Measurements from ENCODE around the gene RIOX2.

Gene RIOX2

DNA sequence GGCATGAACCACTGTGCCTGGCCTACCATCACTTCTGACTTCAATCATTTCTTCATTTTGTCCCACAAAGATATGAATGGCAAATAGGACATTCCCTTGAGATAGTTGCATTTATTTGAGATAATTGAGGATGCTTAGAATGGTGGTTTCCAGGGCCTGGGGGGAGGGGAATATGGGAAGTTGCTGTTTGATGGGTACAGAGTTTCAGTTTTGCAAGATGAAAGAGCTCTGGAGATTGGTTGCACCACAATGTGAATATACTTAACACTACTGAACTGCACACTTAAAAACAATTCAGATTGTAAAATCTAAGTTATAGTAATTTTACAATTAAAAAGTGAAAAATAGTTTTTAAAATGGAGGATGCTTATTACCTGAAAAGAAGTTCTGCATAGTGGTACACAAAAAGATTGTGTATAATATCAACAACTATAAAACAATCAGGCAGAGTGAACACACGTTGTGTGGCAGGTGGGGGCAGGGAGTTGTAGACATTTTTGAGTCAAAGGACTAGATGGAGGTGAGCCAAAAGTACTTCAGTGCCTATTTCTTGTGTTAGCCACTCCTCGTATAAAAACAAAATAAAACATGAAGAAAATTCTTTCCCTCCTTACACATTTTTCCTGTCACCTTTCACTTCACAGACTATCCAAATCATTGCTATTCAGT, 18.5 kb upstream of the RIOX2 start:
- no peak for DNase-seq (ENCODE audit: low read depth)

DNA sequence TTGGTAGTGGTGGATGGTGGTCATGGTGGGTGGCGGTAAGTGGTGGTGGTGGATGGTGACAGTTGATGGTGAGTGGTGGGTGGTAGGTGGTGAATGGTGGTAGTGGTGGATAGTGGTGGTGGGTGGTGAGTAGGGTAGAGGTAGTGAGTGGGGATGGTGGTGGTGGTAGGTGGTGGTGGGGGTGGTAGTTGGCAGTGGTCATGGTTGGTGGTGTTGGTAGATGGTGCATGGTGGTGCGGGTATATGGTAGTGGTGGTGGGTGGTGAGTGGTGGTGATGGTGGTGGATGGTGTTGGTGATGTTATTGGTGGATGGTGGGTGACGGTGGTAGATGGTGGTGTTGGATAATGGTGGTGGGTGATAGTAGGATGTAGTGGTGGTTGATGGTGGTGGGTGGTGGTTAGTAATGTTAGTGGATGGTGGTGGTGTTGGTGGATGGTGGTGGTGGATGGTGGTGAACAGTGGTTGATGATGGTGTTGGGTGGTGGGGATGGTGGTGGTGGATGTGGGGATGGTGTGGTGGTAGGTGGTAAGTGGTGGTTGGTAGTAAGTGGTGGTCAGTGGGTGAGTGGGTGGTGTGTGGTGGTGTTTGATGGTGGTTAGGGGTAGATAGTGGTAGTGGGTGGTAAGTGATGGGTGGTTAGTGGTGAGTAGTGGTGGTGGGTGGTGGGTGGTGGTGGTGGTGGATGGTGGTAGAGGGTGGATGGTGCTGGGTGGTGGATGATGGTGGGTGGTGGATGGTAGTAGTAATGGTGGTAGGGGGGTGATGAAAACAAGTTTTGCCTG, 16.7 kb upstream of the RIOX2 start:
- DNase-seq (ENCODE audit: low read depth) = no peak

DNA sequence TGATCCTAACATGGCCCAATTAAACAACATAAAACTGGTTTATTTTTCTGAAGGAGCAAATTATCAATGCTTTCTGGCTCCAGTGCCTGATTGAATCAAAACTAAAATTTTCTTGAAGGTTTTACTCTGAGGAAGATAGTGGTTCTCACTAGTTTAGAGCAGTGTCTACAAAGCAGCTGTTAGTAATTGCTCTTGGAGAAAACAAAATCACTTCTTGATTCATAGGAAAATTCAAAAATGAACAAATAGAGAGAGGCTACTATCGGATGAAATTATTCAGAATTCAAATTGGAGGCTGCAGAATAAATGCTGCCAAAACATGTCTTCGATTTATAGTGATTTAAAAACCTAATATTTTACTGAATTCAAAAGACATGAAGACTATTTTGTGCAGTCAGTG, 15.1 kb upstream of the RIOX2 start:
- DNase-seq (ENCODE audit: low read depth) = no peak

DNA sequence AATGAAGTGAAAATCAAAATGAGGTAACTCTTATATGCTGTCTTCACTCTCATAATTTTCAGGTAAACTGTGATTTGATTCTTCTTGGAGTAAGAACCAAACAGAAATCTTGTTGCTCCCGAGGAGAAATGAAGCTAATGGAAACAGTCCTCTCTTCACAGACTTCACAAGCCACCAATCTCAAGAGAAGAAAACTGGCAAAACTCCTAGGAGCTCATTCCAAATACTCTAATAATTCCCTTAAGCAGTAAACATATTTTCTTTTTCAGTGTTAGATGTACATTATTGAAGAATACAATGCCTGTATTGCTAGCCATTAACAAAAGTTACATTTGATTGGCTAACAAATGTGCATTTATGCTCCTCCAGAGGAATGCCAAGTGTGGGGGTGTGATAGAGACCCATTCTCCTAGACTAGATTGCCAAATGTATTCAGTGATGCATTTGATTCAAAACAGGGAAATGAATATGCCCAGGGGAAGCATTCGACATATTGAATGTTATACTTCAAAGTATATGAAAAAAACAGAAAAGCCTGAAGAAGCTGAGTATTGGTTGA, 11.8 kb upstream of the RIOX2 start:
- no peak for DNase-seq (ENCODE audit: low read depth)

DNA sequence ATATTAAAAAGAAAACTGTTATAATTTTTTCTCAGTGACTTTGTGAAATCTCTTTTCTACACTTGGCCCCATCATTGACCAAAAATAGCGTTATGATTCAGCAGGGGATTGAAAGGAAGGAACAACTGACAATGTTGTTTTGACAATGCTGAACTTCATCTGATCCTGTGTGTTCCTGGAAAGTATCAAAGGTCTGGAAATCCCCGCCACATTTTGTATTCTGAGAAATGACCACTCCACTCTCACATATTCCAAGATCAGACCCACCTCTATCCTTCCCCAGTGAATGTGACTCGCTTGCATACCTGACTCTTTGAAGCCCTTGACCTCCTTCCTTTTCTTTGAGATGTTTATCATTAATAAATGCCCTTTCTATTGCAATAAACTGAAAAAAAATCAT, 9.7 kb upstream of the RIOX2 start:
- no peak for DNase-seq (ENCODE audit: low read depth)

DNA sequence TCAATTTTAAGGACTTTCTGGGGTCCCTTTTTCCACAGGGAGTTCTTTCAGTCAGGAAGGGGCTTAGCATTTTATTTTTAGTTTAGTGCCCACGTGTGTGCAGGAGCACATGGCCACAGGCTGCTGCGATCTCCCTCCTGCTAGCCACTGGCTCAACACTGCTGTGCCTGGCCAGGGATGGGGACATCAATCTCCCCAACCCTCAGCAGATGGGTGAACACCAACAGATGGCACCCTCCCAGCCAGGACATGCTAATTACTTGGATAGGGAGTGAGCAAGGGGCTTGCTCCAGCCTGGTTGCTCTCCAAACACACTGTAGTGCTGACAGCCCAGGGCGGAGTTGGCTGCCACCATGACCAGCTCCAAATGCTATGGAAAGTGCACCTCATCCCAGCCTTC, 7.4 kb upstream of the RIOX2 start:
- no peak for DNase-seq (ENCODE audit: low read depth)

DNA sequence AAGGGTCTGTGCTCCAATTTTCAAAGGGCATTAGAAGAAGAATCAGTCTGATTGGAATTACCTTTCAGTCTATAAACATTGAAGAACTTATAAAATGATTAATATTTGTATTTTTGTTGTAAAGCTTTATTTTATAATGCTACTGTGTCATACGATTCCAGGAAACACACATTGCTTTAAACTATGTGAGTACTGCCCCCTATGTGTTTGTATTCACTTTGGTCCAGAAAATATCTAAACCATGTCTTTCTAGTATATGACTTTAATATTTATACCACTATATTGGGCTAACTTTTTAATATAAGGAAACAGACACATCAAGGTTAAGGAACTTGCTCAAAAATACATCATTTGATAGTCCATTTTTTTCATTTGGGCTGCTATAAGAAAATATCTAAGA, 3.2 kb upstream of the RIOX2 start:
- no peak for DNase-seq (ENCODE audit: low read depth)

DNA sequence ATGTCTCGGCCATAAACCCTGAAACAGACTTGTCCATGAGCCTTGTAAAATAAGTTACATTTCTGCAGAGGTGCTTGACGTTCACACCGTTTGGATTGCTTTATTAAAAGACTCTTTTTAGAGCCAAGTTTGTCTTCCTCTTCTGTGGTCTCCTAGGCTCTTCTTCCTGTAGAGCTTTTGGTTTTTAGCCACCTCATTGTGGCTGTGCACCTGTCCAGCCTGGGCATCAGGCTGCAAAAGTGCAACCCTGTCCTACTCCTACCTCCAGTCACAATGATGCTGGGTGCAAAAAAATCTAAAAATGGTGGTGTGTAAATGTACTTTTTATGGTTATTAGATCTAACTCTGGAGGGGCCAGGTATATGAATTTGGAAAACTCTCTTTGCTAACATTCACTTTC, 2.8 kb upstream of the RIOX2 start:
- no peak for DNase-seq (ENCODE audit: low read depth)

DNA sequence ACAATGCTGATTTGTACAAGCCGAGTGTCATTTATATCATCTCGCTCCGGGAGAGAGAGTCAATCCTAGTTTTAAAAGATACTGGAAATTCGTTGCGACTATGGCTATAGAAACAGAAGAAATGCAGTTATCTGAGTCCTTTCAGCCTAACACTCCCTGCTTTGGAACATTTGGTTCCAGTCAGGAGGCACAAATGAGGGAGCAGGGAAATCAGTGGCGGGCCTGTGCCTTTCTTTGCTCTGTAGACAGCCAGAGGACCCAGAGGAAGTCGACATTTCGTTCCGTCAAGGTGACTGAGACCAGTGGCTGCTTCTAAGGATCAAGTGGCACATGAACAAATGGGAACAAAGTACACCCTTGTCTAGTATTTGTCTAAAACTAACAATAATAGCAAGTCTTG, 745 bp upstream of the RIOX2 start:
- no peak for DNase-seq (ENCODE audit: low read depth)

DNA sequence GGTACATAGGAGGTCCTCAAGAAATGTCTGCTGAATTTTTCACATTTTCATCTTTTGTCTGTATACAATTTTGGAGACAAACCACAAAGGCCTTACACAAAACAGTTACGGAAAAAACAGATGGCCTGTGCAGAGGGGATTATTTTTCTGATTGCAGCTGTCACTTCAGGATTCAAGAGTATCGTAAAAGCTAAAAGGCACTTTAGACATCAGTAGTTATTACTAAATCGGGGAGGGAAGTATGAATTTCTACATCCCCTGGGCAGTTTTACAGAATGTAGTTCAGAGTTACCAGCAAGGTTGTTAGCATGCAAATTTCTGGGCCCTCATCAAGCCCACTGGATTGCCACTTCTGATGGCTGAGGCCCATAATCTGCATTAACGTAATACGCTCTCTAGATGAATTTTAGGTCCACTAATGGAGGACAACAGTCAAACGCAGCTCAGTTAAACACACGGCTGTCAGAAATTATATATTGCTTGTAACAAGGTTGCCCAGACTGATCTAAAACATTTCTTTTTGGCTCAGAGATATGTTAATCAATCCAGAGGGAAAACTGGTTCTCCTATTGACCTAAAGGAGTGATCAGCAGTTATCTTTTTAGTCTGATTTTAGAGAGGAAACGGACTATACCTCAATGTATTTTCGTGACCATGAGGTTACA, 1.1 kb downstream of the RIOX2 start:
- DNase-seq (ENCODE audit: low read depth) = no peak

DNA sequence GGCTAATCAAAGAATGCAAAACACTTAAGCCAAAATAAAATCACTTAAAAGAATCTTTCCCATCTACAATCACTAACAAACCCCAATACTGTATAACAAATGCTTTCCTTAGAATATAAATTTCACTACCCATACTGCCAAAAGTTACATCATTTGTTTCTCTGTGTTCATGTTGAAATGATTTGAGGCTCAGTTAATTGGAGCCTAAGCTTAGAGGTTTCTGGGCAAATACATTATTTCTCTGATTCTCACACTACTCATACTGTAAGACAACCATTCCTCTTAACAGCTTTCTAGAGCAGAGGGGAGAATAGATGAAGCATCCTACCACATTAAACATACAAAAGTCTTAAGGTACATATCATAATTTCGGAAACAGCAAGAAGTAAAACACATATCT, 2.1 kb downstream of the RIOX2 start:
- no peak for DNase-seq (ENCODE audit: low read depth)

DNA sequence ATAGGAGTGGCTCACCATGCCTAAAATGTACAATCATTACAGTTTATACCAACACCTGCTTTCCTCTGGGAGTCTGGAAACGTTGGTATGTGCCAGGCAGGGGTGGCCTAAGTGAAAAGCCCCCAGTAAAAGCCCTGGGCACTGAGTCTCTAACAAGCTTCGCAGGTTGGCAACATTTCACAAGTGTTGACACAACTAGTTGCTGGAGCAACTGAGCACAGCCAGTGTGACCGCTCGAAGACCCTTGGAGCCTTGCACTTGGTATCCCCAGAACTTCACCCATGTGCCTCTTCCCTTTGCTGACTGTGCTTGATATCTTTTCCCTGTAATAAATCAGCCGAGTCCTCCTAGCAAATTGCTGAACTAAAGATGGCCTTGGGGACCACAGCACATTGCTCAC, 2.7 kb downstream of the RIOX2 start:
- DNase-seq (ENCODE audit: low read depth) = no peak

DNA sequence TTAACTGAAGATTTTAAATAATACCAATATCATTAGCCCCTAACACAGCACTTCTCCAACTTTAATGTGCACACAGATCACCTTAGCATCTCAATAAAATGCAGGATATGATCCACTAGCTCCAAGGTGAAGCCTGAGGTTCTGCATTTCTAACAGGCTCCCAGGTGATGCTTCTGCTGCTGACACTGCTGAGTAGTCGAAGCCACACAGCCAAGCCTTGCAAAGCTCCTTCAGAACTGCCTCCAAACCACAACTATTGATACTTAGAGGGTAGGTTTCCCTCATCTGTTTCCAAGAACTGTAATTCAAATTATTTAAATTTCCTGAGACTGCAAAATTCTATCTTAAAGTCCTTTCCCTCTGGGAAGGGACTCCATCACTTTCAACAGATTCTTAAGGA, 3.9 kb downstream of the RIOX2 start:
- DNase-seq (ENCODE audit: low read depth) = no peak

DNA sequence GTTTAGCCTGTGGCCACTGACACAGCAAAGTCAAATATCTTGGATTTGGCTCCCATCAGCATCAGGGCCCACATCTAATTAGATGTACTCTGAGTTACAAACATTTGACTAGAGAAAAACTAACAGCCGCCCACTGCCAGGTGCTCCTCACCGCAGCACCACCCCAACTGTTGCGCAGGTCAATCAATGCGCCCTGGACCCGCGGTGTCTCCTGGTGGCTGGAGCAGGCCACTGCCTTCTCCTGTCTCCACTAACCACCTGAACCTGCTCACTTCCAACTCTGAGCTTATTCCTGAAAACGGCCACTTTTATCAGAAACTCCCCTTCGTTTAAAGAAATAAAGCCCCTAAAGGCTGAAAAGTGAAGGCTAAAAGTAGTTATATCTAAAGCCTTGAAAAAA, 4.3 kb downstream of the RIOX2 start:
- no peak for DNase-seq (ENCODE audit: low read depth)

DNA sequence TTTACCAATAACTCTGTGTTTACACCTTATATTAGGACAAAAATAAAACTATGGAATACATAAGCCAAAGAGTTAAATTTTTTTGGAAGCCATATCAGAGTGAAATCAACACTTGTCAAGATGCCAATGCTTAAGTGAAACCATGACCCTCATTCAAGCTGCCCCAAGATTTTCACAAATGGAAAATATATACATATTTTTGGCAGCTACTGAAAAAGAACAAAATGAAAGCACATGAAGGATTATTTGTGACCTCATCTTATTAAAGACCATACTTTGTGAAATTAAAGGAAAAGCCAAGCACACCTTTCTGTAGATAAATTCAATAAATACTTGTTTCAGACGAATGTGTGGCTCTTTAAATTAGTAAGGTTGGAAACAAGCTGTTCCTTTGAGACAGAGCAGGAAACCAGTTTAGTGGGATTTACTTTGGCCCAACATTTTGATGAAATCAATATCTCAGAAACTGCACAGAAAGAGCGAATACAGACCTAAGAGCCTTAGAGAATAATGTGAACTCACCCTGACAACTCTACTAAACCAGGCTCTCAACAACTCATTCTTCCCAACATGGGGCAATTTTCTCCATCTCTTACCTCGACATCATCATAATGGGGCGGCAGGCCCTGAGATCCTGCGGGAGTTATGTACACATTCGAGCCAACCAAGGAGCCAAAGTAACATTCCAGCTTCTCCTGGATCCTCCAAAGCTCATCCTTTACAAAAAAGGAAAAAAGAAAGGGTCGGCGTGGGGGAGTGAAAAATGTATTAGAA, 11.1 kb downstream of the RIOX2 start:
- no peak for DNase-seq (ENCODE audit: low read depth)

DNA sequence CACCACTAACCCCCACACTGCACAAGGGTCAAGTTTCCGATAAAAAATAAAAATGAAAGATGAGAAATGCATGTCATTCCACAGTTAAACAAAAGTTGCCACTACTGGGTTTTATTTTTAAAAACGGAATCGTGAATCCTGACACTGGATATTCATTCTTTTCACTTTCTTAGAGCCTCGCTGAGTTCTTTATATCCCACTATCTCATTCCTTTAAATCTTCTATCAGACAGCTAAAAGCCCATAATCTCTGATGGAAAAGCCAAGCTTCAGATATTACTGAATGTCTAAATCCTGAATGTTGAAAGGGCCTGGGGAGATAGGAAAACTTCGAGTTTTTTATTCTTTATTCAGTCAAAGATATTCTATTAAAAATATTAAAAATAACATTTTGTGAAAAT, 11.7 kb downstream of the RIOX2 start:
- DNase-seq (ENCODE audit: low read depth) = no peak

DNA sequence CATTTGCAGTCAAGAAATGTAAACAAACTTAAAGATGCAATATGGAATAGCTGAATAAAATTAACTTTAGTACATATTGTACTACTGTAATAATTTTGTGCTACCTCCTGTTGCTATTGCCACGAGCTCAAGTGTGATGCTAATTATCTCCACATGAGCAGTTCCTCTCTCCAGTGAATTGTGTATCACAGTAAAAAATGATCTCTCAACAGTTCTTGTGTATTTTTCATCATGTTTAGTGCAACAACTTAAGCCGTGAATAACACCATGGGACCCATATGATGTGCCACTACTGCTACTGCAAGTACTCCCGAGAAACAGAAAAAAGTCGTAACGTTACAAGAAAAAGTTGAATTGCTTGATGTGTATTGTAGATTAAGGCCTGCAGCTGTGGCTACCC, 12.4 kb downstream of the RIOX2 start:
- DNase-seq (ENCODE audit: low read depth) = no peak

DNA sequence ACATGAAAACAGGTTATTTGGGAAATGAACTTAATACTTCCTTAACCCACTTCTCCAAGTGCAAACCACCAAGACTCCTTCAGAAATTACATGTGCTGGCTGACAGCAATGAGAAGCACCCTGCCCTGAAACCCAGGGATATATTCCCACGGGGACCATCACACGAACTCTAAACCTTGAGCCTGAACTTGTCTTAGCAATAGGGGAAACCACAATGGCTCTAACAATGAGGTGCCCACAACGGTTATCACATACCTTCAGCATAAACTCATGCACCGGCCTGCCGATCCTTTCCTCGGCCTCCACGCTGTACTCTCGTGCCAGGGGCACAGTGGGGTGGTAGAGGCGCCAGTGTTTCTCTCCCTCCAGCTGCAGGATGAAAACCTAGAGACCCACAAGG, 13.4 kb downstream of the RIOX2 start:
- no peak for DNase-seq (ENCODE audit: low read depth)

DNA sequence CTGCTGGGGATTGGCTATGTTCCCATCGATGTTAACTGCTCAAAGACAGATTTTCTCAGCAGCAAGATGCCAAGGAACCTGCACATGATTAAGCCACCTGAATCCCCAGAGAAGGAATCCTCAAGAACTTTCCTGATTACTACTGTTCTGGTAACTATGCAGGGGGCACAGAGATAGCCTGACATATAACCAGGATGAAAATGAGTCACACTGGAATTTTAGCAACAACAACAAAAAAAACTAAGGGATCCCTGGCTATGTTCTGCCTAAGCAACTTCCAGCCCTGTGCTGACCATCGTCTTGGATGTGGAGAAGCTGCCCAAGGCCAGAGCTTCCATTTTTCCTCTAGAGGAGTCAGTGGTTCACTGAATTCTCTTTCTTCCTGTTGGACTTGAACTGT, 13.8 kb downstream of the RIOX2 start:
- DNase-seq (ENCODE audit: low read depth) = no peak

DNA sequence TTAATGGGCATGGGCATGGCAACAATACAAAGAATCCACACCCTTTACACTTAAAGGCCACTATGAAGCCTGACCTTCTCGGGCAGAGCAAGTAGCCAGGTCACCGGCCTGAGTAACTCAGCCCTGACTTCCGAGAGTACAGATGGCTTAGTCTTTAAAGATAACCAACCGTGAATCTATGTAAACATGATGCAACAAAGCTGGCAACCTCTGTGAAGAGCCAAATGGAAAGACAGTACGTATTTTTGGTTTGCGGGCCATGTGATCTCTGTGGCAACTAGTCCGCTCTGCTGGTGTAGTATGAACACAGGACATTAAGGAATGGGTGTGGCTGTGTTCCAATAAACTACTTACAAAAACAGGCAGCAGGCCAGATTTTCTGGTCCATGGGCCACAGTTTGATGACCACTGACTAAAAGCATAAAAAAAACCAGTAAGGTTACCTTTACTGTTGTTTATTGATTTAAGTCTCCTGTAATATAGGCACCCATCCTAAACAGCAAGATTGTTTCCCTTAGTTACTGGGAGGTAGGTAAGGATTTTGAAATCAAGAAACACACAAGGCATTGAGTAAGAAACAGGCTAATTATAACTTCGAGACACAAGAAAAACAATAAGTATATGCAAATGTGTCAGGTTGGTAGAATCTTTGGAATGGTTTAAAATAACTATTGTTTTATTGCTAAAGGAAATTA, 14.5 kb downstream of the RIOX2 start:
- DNase-seq (ENCODE audit: low read depth) = no peak

DNA sequence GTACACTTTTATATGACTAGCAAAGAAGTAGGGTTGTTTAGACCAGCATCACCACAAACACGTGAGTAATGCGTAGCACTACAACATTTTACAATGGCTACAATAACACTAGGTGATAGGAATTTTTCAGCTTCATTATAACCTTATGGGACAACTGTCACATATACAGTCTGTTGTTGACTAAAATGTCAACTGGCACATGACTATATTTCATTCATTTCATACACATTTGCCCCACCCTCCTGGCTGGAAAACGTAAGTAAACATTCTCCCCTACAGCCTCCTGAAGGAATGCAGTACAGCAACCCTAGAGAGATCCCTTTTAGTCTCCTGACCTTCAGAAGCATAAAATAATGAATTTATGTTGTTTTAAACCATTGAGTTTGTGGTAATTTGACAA, 16.2 kb downstream of the RIOX2 start:
- DNase-seq (ENCODE audit: low read depth) = no peak

Data from stimulated activated CD8-positive, alpha-beta memory T cell treated with anti-CD3 and anti-CD28 coated beads, Interleukin-12 subunit alpha, Interleukin-12 subunit beta, amount 100 ng/mL, for 1 hour (primary cell).